ENCODE measurements around the gene ABHD17A. TPM values are rescaled to one million over a fixed set of nuclear protein-coding genes. Genes with fewer than 3 reads are reported as not detected.

Gene ABHD17A
- total and polyA plus RNA-seq, 9 of the 15 experiments (the other 6 are each of a cell fraction or from before 2014, with no cell fraction given), result 0.04 to 135 (median 21.8) TPM; not detected in 1

- no peak for TF ChIP-seq ZNF512 (tag; IDR thresholded peaks at IDR 0.05)
- no peak for TF ChIP-seq E2F6 (IDR thresholded peaks at IDR 0.05; ENCODE audit: borderline replicate concordance in 1 of 2, extremely low read depth in 1 of 2, insufficient read depth in 1 of 2, insufficient read length in 1 of 2, low read depth in 1 of 2, low read length in 1 of 2, poor library complexity in 1 of 2, severe bottlenecking in 1 of 2)
- no peak for TF ChIP-seq TRIM25 (IDR thresholded peaks at IDR 0.05; ENCODE audit: borderline replicate concordance)
- TF ChIP-seq ZNF407 (IDR thresholded peaks at IDR 0.05; ENCODE audit: low read depth), result no peak
- TF ChIP-seq DACH1 (IDR thresholded peaks at IDR 0.05; ENCODE audit: partially characterized antibody), result peak; percentile 92
- TF ChIP-seq E2F5 (CRISPR knock-in tag; IDR thresholded peaks at IDR 0.05), result no peak
- no peak for TF ChIP-seq PCBP2 (IDR thresholded peaks at IDR 0.05; ENCODE audit: low read depth, low read length, poor library complexity, severe bottlenecking)
- no peak for TF ChIP-seq CBFA2T2 (conservative IDR thresholded peaks at IDR 0.05)
- TF ChIP-seq ZNF263 (CRISPR knock-in tag; IDR thresholded peaks at IDR 0.05; ENCODE audit: borderline replicate concordance), result no peak; the same call in 1 of the 2 replicates
- peak; percentile 94 for TF ChIP-seq FIP1L1 (IDR thresholded peaks at IDR 0.05; ENCODE audit: low read depth, low read length, poor library complexity, severe bottlenecking)
Measured at GRCh38 chr19:1848399-1849131, 36.7 kb downstream of the ABHD17A start, which contains the start of gene REXO1 (continued).

Data from K562 (cell line).